ENCODE results near the gene EZR. TPM values are rescaled to one million over a fixed set of nuclear protein-coding genes. Genes with fewer than 3 reads are reported as not detected.

Gene EZR
- total RNA-seq, 1 donor from 2014 or later, result 204 TPM

- Mint-ChIP-seq H3K27ac (peak overlapping the region; percentile 64), H3K9me3 (peaks cover 10% of the 10 kb centered on the region), H3K36me3 (ENCODE audit: low read depth) (peaks cover 83% of the 10 kb centered on the region), H3K27me3 (no peaks in the 10 kb centered on the region), H3K4me3 (no peak overlapping the region), H3K4me1 (peaks cover 17% of the 10 kb centered on the region)
- DNase-seq, result no peak
- intact Hi-C loops (cut with micrococcal nuclease), result no loop called here
These were observed 84.2 kb downstream of the EZR start for GRCh38 chr6:158735009-158735408.

- H3K36me3 Mint-ChIP-seq (ENCODE audit: low read depth), result peaks cover 77% of the 10 kb centered on the region
- H3K9me3 Mint-ChIP-seq, result no peaks in the 10 kb centered on the region
- no peaks in the 10 kb centered on the region for H3K27me3 Mint-ChIP-seq
- no peak overlapping the region for H3K4me3 Mint-ChIP-seq
- peaks cover 11% of the 10 kb centered on the region for H3K4me1 Mint-ChIP-seq
- no peak for DNase-seq
- intact Hi-C loops (cut with micrococcal nuclease), result no loop called here
- peak overlapping the region; percentile 5 for H3K27ac Mint-ChIP-seq
These were observed 88.6 kb downstream of the EZR start for GRCh38 chr6:158730541-158730907.

- no peak for DNase-seq
- H3K36me3 Mint-ChIP-seq (ENCODE audit: low read depth), result peaks cover 78% of the 10 kb centered on the region
- peaks cover 8% of the 10 kb centered on the region for H3K4me1 Mint-ChIP-seq
- no peaks in the 10 kb centered on the region for H3K9me3 Mint-ChIP-seq
- intact Hi-C loops (cut with micrococcal nuclease), result loop anchor here (10.0 kb wide), 1 partner anchor 375 kb away; no protein-coding TSS in a partner anchor
- H3K27ac Mint-ChIP-seq, result peak overlapping the region; percentile 5
- no peaks in the 10 kb centered on the region for H3K27me3 Mint-ChIP-seq
- H3K4me3 Mint-ChIP-seq, result no peak overlapping the region
These were observed 89.1 kb downstream of the EZR start for GRCh38 chr6:158729906-158730540.

GRCh38 chr6:158725704-158726103, 93.5 kb downstream of the EZR start:
- Mint-ChIP-seq H3K4me1 (peaks cover 11% of the 10 kb centered on the region), H3K4me3 (no peak overlapping the region), H3K27me3 (no peaks in the 10 kb centered on the region), H3K27ac (no peak overlapping the region), H3K9me3 (no peaks in the 10 kb centered on the region), H3K36me3 (ENCODE audit: low read depth) (peaks cover 64% of the 10 kb centered on the region)
- no peak for DNase-seq
- intact Hi-C loops (cut with micrococcal nuclease), result loop anchor here (10.0 kb wide), 1 partner anchor 379 kb away; no protein-coding TSS in a partner anchor

GRCh38 chr6:158722176-158722729, 96.9 kb downstream of the EZR start:
- H3K27ac Mint-ChIP-seq, result no peak overlapping the region
- peaks cover 39% of the 10 kb centered on the region for H3K4me1 Mint-ChIP-seq
- intact Hi-C loops (cut with micrococcal nuclease), result loop anchor here (10.0 kb wide), 1 partner anchor 383 kb away; no protein-coding TSS in a partner anchor
- peaks cover 74% of the 10 kb centered on the region for H3K36me3 Mint-ChIP-seq (ENCODE audit: low read depth)
- no peaks in the 10 kb centered on the region for H3K9me3 Mint-ChIP-seq
- H3K4me3 Mint-ChIP-seq, result no peak overlapping the region
- DNase-seq, result no peak
- H3K27me3 Mint-ChIP-seq, result no peaks in the 10 kb centered on the region

GRCh38 chr6:158718461-158719046, 100.6 kb downstream of the EZR start:
- intact Hi-C loops (cut with micrococcal nuclease), result no loop called here
- Mint-ChIP-seq H3K9me3 (no peaks in the 10 kb centered on the region), H3K36me3 (ENCODE audit: low read depth) (peaks cover 76% of the 10 kb centered on the region), H3K27me3 (no peaks in the 10 kb centered on the region), H3K4me3 (no peak overlapping the region), H3K4me1 (peaks cover 58% of the 10 kb centered on the region), H3K27ac (no peak overlapping the region)
- DNase-seq, result no peak

GRCh38 chr6:158717341-158718330, 101.5 kb downstream of the EZR start:
- no peaks in the 10 kb centered on the region for H3K9me3 Mint-ChIP-seq
- peak; percentile 76 for DNase-seq
- H3K36me3 Mint-ChIP-seq (ENCODE audit: low read depth), result peaks cover 81% of the 10 kb centered on the region
- H3K4me1 Mint-ChIP-seq, result peaks cover 63% of the 10 kb centered on the region
- H3K27me3 Mint-ChIP-seq, result no peaks in the 10 kb centered on the region
- peak overlapping the region; percentile 53 for H3K4me3 Mint-ChIP-seq
- intact Hi-C loops (cut with micrococcal nuclease), result no loop called here
- peak overlapping the region; percentile 46 for H3K27ac Mint-ChIP-seq

Other genes with a start within 250 kb of the EZR start
- gene DYNLT1, start 174.6 kb downstream of the EZR start, total RNA-seq, result 103 and 110 TPM in 2 replicates
- 102 and 106 TPM in 2 replicates for gene SYTL3, start 169.3 kb downstream of the EZR start, total RNA-seq
- gene RSPH3, start 180.8 kb upstream of the EZR start, total RNA-seq, result 4.7 and 5.1 TPM in 2 replicates
- 183 and 187 TPM in 2 replicates for gene TAGAP, start 225.6 kb upstream of the EZR start, total RNA-seq